T-cell (primary cell): ENCODE results near the gene KLRK1. TPM values are rescaled to one million over a fixed set of nuclear protein-coding genes. Genes with fewer than 3 reads are reported as not detected.
"Not testable (repeated sequence)": the region's sequence is repeated elsewhere in the genome, so short reads cannot be mapped to it uniquely, and the experiment has no call there.

Experiments
- ATAC-seq, 4 experiments: fragments of 200-7000 bp in 3 of 4; fragments of 150-1000 bp in 1 of 4; cut with Tn5 transposase; replicated peaks in 1 of 4; 1 replicate in 3 of 4; 2 replicates in 1 of 4; pipeline ENCODE4 v1.10.0; 2021; ENCODE audit warnings: moderate library complexity in 3 of 4, mild to moderate bottlenecking in 2 of 4, moderate number of reproducible peaks in 1 of 4
- CTCF ChIA-PET, 2 donors: fragments of 300-600 bp; sonication (Branson Sonifier 250); formaldehyde crosslinking; loops; one replicate each; lab custom pipeline; 2022; ENCODE audit warnings: antibody characterized with exemption in 2 of 2; lab: Charles Lee
- POLR2A ChIA-PET, 2 donors: fragments of 300-600 bp; sonication (Branson Sonifier 250); formaldehyde crosslinking; loops; one replicate each; lab custom pipeline; 2022; ENCODE audit warnings: antibody characterized with exemption in 2 of 2; lab: Charles Lee
- DNase-seq, 35 experiments: peaks; one replicate each; pipeline versions ENCODE4 v3.0.0 to v3.0.0-alpha.2; 2013 to 2023
- H3K27ac ChIP-seq: one replicate; pipeline ENCODE4 v1.5.1; 2013; ENCODE audit warnings: low read length
- H3K27me3 ChIP-seq, 2 experiments: replicated peaks in 1 of 2; 1 replicate in 1 of 2; 2 replicates in 1 of 2; pipeline versions ENCODE4 v1.6.1 to v1.7.0; 2013; ENCODE audit warnings: low read length in 1 of 2, mixed read lengths in 1 of 2; ENCODE audit not compliant: control insufficient read depth in 2 of 2, insufficient read depth in 2 of 2; ENCODE audit errors: extremely low read depth in 1 of 2
- H3K36me3 ChIP-seq, 2 donors: 1 replicate in 1 of 2; 2 replicates in 1 of 2; pipeline versions ENCODE4 v1.6.1 to v1.7.0; 2013; ENCODE audit warnings: low read length in 1 of 2; ENCODE audit not compliant: control insufficient read depth in 2 of 2, insufficient read depth in 1 of 2; ENCODE audit errors: extremely low read depth in 1 of 2
- H3K4me1 ChIP-seq, 2 experiments: 1 replicate in 1 of 2; 2 replicates in 1 of 2; pipeline versions ENCODE4 v1.6.1 to v1.7.0; 2013; ENCODE audit warnings: low read length in 2 of 2, mixed read lengths in 1 of 2; ENCODE audit not compliant: insufficient read depth in 2 of 2, control insufficient read depth in 1 of 2; ENCODE audit errors: extremely low read depth in 1 of 2
- H3K4me3 ChIP-seq, 2 donors: 1 replicate in 1 of 2; 2 replicates in 1 of 2; pipeline versions ENCODE4 v1.5.1 to v1.7.0; 2013; ENCODE audit warnings: mild to moderate bottlenecking in 2 of 2, low read length in 1 of 2, moderate library complexity in 1 of 2; ENCODE audit not compliant: control insufficient read depth in 1 of 2; ENCODE audit errors: extremely low read depth in 1 of 2
- H3K9me3 ChIP-seq: 2 replicates; pipeline ENCODE4 v1.7.0; 2013
- H3K27ac Mint-ChIP-seq, 2 donors: one replicate each; pipeline ENCODE4 v1.8.0; 2020 to 2021; ENCODE audit warnings: mild to moderate bottlenecking in 2 of 2, mixed read lengths in 2 of 2
- H3K27me3 Mint-ChIP-seq, 2 donors: one replicate each; pipeline ENCODE4 v1.8.0; 2021 to 2022; ENCODE audit warnings: mixed read lengths in 2 of 2
- H3K36me3 Mint-ChIP-seq: one replicate; pipeline ENCODE4 v1.8.0; 2021; ENCODE audit warnings: mixed read lengths
- H3K4me1 Mint-ChIP-seq, 3 donors: one replicate each; pipeline ENCODE4 v1.8.0; 2020 to 2022; ENCODE audit warnings: mixed read lengths in 3 of 3, mild to moderate bottlenecking in 1 of 3
- H3K4me3 Mint-ChIP-seq, 3 donors: one replicate each; pipeline ENCODE4 v1.8.0; 2020 to 2022; ENCODE audit warnings: mild to moderate bottlenecking in 3 of 3, mixed read lengths in 3 of 3, moderate library complexity in 3 of 3
- H3K9me3 Mint-ChIP-seq, 3 donors: one replicate each; pipeline ENCODE4 v1.8.0; 2020 to 2022; ENCODE audit warnings: mixed read lengths in 3 of 3
- WGBS: methylation state at CpG from one replicate; pipeline ENCODE4 v1.1.5; 2013; ENCODE audit warnings: missing lambda C conversion rate; ENCODE audit not compliant: insufficient coverage; 5-methylcytosine and 5-hydroxymethylcytosine counted together
- total RNA-seq, 35 experiments: library from RNA in 6 of 35; stranded (reverse) in 6 of 35; fragments of 120-200 nt in 1 of 35; gene quantifications; one replicate each; pipeline versions ENCODE4 v1.2.1 to v1.2.4 and lab custom pipeline; 2013 to 2026

The KLRK1 gene
- total RNA-seq, 5 donors from 2014 or later (not counting 1 experiment from before 2014, with no cell fraction given), result 74.5 to 162 (median 141) TPM

- H3K36me3 Mint-ChIP-seq, result no peaks in the 10 kb centered on the region
- DNase-seq, result no peak
- CTCF ChIA-PET, result interaction anchor here in 1 of 2 donors (0.6 kb wide), 1 partner anchor 336 kb away, joined by 3 read pairs; no protein-coding TSS in a partner anchor
- Histone ChIP-seq H3K9me3 (no peaks in the 10 kb centered on the region), H3K27ac (no peak overlapping the region), H3K36me3 (no peaks in the 10 kb centered on the region), H3K4me3 (no peak overlapping the region), H3K4me1 (no peaks in the 10 kb centered on the region), H3K27me3 (no peaks in the 10 kb centered on the region)
- H3K4me1 Mint-ChIP-seq, result peaks cover 0 to 7% (median 0%) of the 10 kb centered on the region in 3 donors
- no peak for ATAC-seq
- WGBS, result no CpG with 5 or more reads among the region's 9 CpGs
- no peak overlapping the region for H3K4me3 Mint-ChIP-seq
- no peaks in the 10 kb centered on the region for H3K9me3 Mint-ChIP-seq
- H3K27me3 Mint-ChIP-seq, result no peaks in the 10 kb centered on the region
- no peak overlapping the region for H3K27ac Mint-ChIP-seq
- POLR2A ChIA-PET, result interaction anchor here in 1 of 2 donors (0.6 kb wide), 1 partner anchor 1247 kb away, joined by 5 read pairs; no protein-coding TSS in a partner anchor
Measured at GRCh38 chr12:10339053-10339840, 50.6 kb downstream of the KLRK1 start.

GRCh38 chr12:10338470-10338869 lies 51.4 kb downstream of the KLRK1 start:
- H3K27ac ChIP-seq, H3K36me3 Mint-ChIP-seq, ATAC-seq, CTCF ChIA-PET, DNase-seq, H3K27me3 ChIP-seq, H3K27me3 Mint-ChIP-seq, H3K9me3 ChIP-seq, H3K9me3 Mint-ChIP-seq, H3K4me1 Mint-ChIP-seq, H3K4me3 ChIP-seq, H3K36me3 ChIP-seq, H3K27ac Mint-ChIP-seq, H3K4me1 ChIP-seq, H3K4me3 Mint-ChIP-seq: not testable (repeated sequence)
- WGBS, result 83% methylated on average over 2 of the region's 4 CpGs
- POLR2A ChIA-PET, result interaction anchor here in 1 of 2 donors (0.6 kb wide), 1 partner anchor 1248 kb away, joined by 5 read pairs; no protein-coding TSS in a partner anchor

- CTCF ChIA-PET, H3K27me3 ChIP-seq: not testable (repeated sequence)
Measured at GRCh38 chr12:10336196-10336595, 53.6 kb downstream of the KLRK1 start.

GRCh38 chr12:10331642-10332239 lies 58.1 kb downstream of the KLRK1 start:
- H3K4me3 ChIP-seq, result no peak overlapping the region
- no peaks in the 10 kb centered on the region for H3K9me3 ChIP-seq
- H3K36me3 ChIP-seq, result no peaks in the 10 kb centered on the region
- Mint-ChIP-seq H3K27ac (no peak overlapping the region), H3K4me1 (peaks cover 0 to 5% (median 5%) of the 10 kb centered on the region in 3 donors), H3K27me3 (peaks cover 0 to 4% of the 10 kb centered on the region in 2 donors), H3K36me3 (peaks cover 5% of the 10 kb centered on the region), H3K4me3 (no peak overlapping the region), H3K9me3 (peaks cover 0 to 4% (median 0%) of the 10 kb centered on the region in 3 donors)
- no peaks in the 10 kb centered on the region for H3K27me3 ChIP-seq
- no CpG with 5 or more reads among the region's 2 CpGs for WGBS
- no peaks in the 10 kb centered on the region for H3K4me1 ChIP-seq
- ChIA-PET POLR2A (no interaction called here), CTCF (interaction anchor here in 1 of 2 donors (1.0 kb wide), 1 partner anchor 9 kb away, joined by 3 read pairs; no protein-coding TSS in a partner anchor)
- ATAC-seq (peak in 3 of 4 experiments; percentile 35 to 57 (median 56)), DNase-seq (peak in 2 of 35 experiments; percentile 10 to 63)
- no peak overlapping the region for H3K27ac ChIP-seq

More at GRCh38 chr12:10336196-10336595, 53.6 kb downstream of the KLRK1 start:
- H3K27ac ChIP-seq, H3K4me1 Mint-ChIP-seq, DNase-seq, H3K4me1 ChIP-seq, H3K27ac Mint-ChIP-seq, H3K27me3 Mint-ChIP-seq, POLR2A ChIA-PET, H3K36me3 ChIP-seq, H3K9me3 ChIP-seq, H3K36me3 Mint-ChIP-seq, H3K4me3 Mint-ChIP-seq, ATAC-seq, H3K4me3 ChIP-seq, H3K9me3 Mint-ChIP-seq: not testable (repeated sequence)
- 100% methylated on average over 1 of the region's 4 CpGs for WGBS

GRCh38 chr12:10328691-10329090 lies 61.1 kb downstream of the KLRK1 start:
- H3K4me1 Mint-ChIP-seq, CTCF ChIA-PET: not testable (repeated sequence)
- WGBS, result no CpG with 5 or more reads among the region's 2 CpGs

More at GRCh38 chr12:10328691-10329090, 61.1 kb downstream of the KLRK1 start:
- not testable (repeated sequence) for H3K27me3 ChIP-seq, H3K9me3 Mint-ChIP-seq, H3K4me3 ChIP-seq, ATAC-seq, DNase-seq, H3K4me1 ChIP-seq, H3K36me3 ChIP-seq, H3K27ac Mint-ChIP-seq, H3K36me3 Mint-ChIP-seq, H3K4me3 Mint-ChIP-seq, H3K27me3 Mint-ChIP-seq, H3K9me3 ChIP-seq, H3K27ac ChIP-seq
- POLR2A ChIA-PET, result interaction anchor here in 1 of 2 donors (0.6 kb wide), 1 partner anchor 10 kb away, joined by 3 read pairs; no protein-coding TSS in a partner anchor
